ENCODE measurements around the gene TNFRSF21. TPM values are rescaled to one million over a fixed set of nuclear protein-coding genes. Genes with fewer than 3 reads are reported as not detected.

The TNFRSF21 gene
- 10 to 100 TPM; 43.4 to 78.9 (median 63.0) TPM for total RNA-seq

DNA sequence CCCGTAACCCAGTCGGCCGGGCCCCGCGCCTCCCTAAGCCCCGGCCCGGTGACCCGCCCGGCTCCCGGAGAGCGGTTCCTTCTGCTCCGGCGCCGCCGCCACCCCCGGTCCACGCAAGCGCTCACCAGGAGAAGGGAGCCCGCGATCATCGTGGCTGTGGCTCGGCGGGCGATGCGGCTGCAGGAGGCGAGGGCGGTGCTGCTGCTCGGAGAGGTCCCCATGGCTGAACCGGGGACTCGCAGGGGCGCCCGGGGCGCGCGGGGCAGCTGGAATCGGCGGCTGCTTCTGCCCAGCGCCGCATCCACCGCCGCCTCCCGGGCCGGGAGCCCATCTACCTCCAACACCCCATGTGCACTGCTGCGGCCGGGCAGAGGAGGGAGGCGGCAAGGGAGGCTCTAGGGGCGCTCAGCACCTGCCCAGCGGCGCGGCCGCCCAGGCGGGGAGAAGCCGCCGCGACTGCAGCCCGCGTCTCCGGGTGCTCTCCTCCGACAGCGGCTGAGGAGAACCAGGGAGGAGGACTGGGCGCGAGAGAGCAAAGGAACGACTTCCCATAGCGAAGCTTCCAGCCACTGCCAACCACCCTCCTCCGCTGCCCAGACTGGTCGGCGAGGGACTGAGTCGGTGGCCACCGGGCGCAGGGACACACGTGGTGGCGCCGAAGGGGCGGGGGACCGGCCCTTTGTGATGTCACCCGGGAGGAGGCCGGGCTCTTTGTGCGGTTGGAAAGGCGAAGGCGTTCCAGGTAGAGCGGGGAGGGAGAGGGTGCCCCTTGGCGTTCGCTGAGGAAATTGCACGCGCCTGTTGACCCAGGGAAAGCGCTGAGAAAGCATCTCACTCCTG is at the start of gene TNFRSF21:
TNFRSF21 (minus strand) TSS at position 615 of the 840 bp plus-strand sequence; CDS start at position 221, 394 bp downstream.
- 1% methylated on average over 11 to 39 of the region's 86 CpGs for WGBS, 2 donors
- peak in 3 of 4 donors; percentile 72 to 94 (median 92) for TF ChIP-seq POLR2A (IDR thresholded peaks at IDR 0.05)
- TF ChIP-seq, protein P1, sequence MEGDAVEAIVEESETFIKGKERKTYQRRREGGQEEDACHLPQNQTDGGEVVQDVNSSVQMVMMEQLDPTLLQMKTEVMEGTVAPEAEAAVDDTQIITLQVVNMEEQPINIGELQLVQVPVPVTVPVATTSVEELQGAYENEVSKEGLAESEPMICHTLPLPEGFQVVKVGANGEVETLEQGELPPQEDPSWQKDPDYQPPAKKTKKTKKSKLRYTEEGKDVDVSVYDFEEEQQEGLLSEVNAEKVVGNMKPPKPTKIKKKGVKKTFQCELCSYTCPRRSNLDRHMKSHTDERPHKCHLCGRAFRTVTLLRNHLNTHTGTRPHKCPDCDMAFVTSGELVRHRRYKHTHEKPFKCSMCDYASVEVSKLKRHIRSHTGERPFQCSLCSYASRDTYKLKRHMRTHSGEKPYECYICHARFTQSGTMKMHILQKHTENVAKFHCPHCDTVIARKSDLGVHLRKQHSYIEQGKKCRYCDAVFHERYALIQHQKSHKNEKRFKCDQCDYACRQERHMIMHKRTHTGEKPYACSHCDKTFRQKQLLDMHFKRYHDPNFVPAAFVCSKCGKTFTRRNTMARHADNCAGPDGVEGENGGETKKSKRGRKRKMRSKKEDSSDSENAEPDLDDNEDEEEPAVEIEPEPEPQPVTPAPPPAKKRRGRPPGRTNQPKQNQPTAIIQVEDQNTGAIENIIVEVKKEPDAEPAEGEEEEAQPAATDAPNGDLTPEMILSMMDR (IDR thresholded peaks at IDR 0.05), result peak; percentile 70 to 98 (median 94)
- peak; percentile 58 for DNase-seq
- Histone ChIP-seq H3K4me1 (peaks cover 0 to 52% (median 14%) of the 10 kb centered on the region in 3 donors), H3K36me3 (no peaks in the 10 kb centered on the region), H3K4me3 (peak within 1 kb of the TSS; percentile 61 to 90 (median 72)), H3K27me3 (peaks cover 0 to 35% (median 0%) of the 10 kb centered on the region in 4 donors), H3K9me3 (no peaks in the 10 kb centered on the region), H3K27ac (peak within 1 kb of the TSS; percentile 81 to 94 (median 88))
- intact Hi-C loops (cut with DNase I), result loop anchor here (5.0 to 10.0 kb wide), 2 partner anchors 135 to 212 kb away; no protein-coding TSS in a partner anchor

DNA sequence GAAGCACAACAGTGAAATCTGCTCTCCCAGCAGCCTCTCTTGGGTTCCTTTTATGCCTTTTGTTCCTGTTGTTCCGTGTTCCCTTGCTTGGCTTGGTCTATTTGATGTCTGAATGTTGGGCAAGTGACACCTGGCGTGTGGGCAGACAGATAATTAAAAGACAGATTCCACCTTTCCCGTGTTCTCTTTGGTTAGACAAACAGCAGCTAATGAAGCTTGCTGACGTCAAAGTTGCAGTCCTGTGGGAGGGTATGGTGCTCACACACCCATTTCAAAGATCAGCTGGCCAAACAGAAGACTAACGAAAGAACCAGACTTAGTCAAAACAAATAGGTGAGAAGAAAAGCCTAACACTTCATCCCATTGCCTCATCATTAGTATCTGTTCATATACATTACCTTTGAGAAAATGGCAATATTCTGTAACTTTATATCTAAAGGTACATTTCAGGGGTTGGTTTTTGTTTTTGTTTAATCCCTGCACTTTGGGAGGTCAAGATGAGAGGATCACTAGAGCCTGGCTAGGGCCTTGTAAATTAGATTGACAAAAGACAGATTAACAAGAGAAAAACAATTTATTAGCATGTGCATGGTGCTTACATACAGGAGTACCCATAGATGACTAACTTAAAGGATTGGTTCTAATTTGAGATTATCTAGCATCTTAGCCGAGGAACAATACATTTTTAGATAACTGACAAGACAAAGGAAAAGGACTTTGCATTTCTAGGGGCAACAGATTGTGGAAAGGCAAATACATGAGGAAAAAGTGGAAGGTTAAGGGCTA is 48.9 kb upstream of the TNFRSF21 start:
- no peak for DNase-seq
- H3K36me3 ChIP-seq, result no peaks in the 10 kb centered on the region
- H3K4me1 ChIP-seq, result no peaks in the 10 kb centered on the region
- no peak overlapping the region for H3K4me3 ChIP-seq
- WGBS, 2 donors, result 56 to 67% methylated on average over 6 of the region's 6 CpGs
- no peaks in the 10 kb centered on the region for H3K9me3 ChIP-seq
- TF ChIP-seq, protein P1 (IDR thresholded peaks at IDR 0.05), result no peak
- TF ChIP-seq POLR2A (IDR thresholded peaks at IDR 0.05), result no peak
- H3K27ac ChIP-seq, result no peak overlapping the region
- intact Hi-C loops (cut with DNase I), result no loop called here
- peaks cover 0 to 6% (median 0%) of the 10 kb centered on the region in 4 donors for H3K27me3 ChIP-seq

- no peak overlapping the region for H3K4me3 ChIP-seq
- no peak for DNase-seq
- H3K4me1 ChIP-seq, result no peaks in the 10 kb centered on the region
- TF ChIP-seq, protein P1 (IDR thresholded peaks at IDR 0.05), result no peak
- no peak for TF ChIP-seq POLR2A (IDR thresholded peaks at IDR 0.05)
- no peaks in the 10 kb centered on the region for H3K36me3 ChIP-seq
- WGBS, 2 donors, result 71 to 75% methylated on average over 2 of the region's 2 CpGs
- H3K9me3 ChIP-seq, result no peaks in the 10 kb centered on the region
- intact Hi-C loops (cut with DNase I), result no loop called here
- no peak overlapping the region for H3K27ac ChIP-seq
- peaks cover 0 to 6% (median 0%) of the 10 kb centered on the region in 4 donors for H3K27me3 ChIP-seq
These were observed 48.1 kb upstream of the TNFRSF21 start for GRCh38 chr6:47357827-47358226.

DNA sequence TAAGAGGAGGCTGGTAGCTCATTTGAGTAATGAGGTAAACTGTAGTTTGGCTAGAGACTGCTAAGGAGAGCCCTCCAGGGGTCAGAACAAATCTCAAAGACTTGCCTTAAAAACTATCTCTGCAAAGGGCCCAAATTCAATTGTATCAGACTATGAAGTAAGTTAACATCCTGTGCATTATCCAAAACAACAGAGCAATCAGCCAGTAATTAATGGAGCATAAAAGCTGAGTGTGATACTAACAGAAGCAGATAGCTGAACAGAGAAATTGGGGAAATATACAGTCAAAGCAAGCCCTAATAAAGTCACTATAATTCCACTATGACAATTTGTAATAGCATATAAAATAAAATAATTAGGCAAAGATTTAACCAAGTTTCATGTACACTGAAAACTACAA is 45.8 kb upstream of the TNFRSF21 start:
- Histone ChIP-seq H3K9me3 (no peaks in the 10 kb centered on the region), H3K27ac (no peak overlapping the region)

More for the DNA sequence above, 45.8 kb upstream of the TNFRSF21 start:
- TF ChIP-seq POLR2A (IDR thresholded peaks at IDR 0.05), result no peak
- TF ChIP-seq, protein P1 (IDR thresholded peaks at IDR 0.05), result no peak
- no peaks in the 10 kb centered on the region for H3K4me1 ChIP-seq
- intact Hi-C loops (cut with DNase I), result no loop called here
- H3K27me3 ChIP-seq, result peaks cover 0 to 6% (median 0%) of the 10 kb centered on the region in 4 donors
- DNase-seq, result no peak
- H3K4me3 ChIP-seq, result no peak overlapping the region
- H3K36me3 ChIP-seq, result no peaks in the 10 kb centered on the region

All from esophagus squamous epithelium (tissue), 5 donors.